IMR-90 (cell line): ENCODE results near the gene SV2C. TPM values are rescaled to one million over a fixed set of nuclear protein-coding genes. Genes with fewer than 3 reads are reported as not detected.

Source experiments
- ATAC-seq: fragments of 200-7000 bp; cut with Tn5 transposase; 2 replicates; pipeline ENCODE4 v1.9.1; 2020; ENCODE audit warnings: low read depth, mild to moderate bottlenecking, moderate library complexity
- BruUV-seq: library from RNA; stranded (reverse); fragments of 400-500 nt; replicated peaks from 2 replicates; lab custom pipeline; 2021; lab: Mats Ljungman, UMichigan
- CTCF ChIA-PET: fragments of 300-600 bp; formaldehyde crosslinking; extraction: SDS; loops from one replicate; lab custom pipeline; 2021; ENCODE audit warnings: antibody characterized with exemption; lab: Yijun Ruan, JAX
- POLR2A ChIA-PET: fragments of 300-600 bp; sonication (Branson Sonifier 250); formaldehyde crosslinking; loops from one replicate; lab custom pipeline; 2022; ENCODE audit warnings: antibody characterized with exemption; ENCODE audit not compliant: unreplicated experiment; lab: Charles Lee
- DNase-seq: peaks from one replicate; pipeline ENCODE4 v3.0.0; 2013
- H2AFZ ChIP-seq: replicated peaks from 2 replicates; pipeline ENCODE3; 2013; ENCODE audit warnings: low read length, mild to moderate bottlenecking; ENCODE audit not compliant: poor library complexity
- H2AK5ac ChIP-seq: 2 replicates; pipeline ENCODE4 v1.6.1; 2013; ENCODE audit warnings: low read depth, low read length, inconsistent platforms
- H2AK9ac ChIP-seq: replicated peaks from 2 replicates; pipeline ENCODE3; 2013; ENCODE audit warnings: mild to moderate bottlenecking, low read depth, low read length, moderate library complexity; ENCODE audit not compliant: poor library complexity
- H2BK120ac ChIP-seq: 2 replicates; pipeline ENCODE4 v1.6.1; 2013; ENCODE audit warnings: low read depth, low read length, inconsistent platforms
- H2BK15ac ChIP-seq: 3 replicates; pipeline ENCODE4 v1.6.1; 2013; ENCODE audit warnings: low read depth, low read length, inconsistent platforms
- H2BK20ac ChIP-seq: 2 replicates; pipeline ENCODE4 v1.6.1; 2013; ENCODE audit warnings: low read depth, mild to moderate bottlenecking, inconsistent platforms, low read length, moderate library complexity
- H2BK5ac ChIP-seq: 2 replicates; pipeline ENCODE4 v1.6.1; 2013; ENCODE audit warnings: mild to moderate bottlenecking, low read depth, low read length, inconsistent platforms; ENCODE audit not compliant: poor library complexity, severe bottlenecking
- H3K14ac ChIP-seq: replicated peaks from 2 replicates; pipeline ENCODE4 v1.6.1; 2013; ENCODE audit warnings: low read depth, low read length, inconsistent platforms
- H3K18ac ChIP-seq: 2 replicates; pipeline ENCODE4 v1.6.1; 2013; ENCODE audit warnings: low read depth, low read length, control low read depth
- H3K23ac ChIP-seq: 2 replicates; pipeline ENCODE4 v1.6.1; 2013; ENCODE audit warnings: low read depth, low read length, inconsistent platforms
- H3K27ac ChIP-seq: 2 replicates; pipeline ENCODE4 v1.5.1; 2013; ENCODE audit warnings: mild to moderate bottlenecking, control low read depth, low read length; ENCODE audit not compliant: insufficient read depth
- H3K27me3 ChIP-seq: 2 replicates; pipeline ENCODE4 v1.6.1; 2013; ENCODE audit warnings: low read length; ENCODE audit not compliant: control insufficient read depth, insufficient read depth
- H3K36me3 ChIP-seq: 2 replicates; pipeline ENCODE4 v1.6.1; 2013; ENCODE audit warnings: low read length, mixed read lengths; ENCODE audit not compliant: control insufficient read depth, insufficient read depth
- H3K4ac ChIP-seq: 2 replicates; pipeline ENCODE4 v1.6.1; 2013; ENCODE audit warnings: low read depth, low read length, inconsistent platforms
- H3K4me1 ChIP-seq: 2 replicates; pipeline ENCODE4 v1.6.1; 2013; ENCODE audit warnings: low read length, mixed read lengths; ENCODE audit not compliant: control insufficient read depth, insufficient read depth
- H3K4me2 ChIP-seq: 2 replicates; pipeline ENCODE4 v1.6.1; 2013; ENCODE audit warnings: low read depth, mild to moderate bottlenecking, control low read depth, low read length, moderate library complexity
- H3K4me3 ChIP-seq: 2 replicates; pipeline ENCODE4 v1.5.1; 2013; ENCODE audit warnings: low read depth, mild to moderate bottlenecking, control low read depth, low read length, moderate library complexity; ENCODE audit not compliant: insufficient read depth
- H3K56ac ChIP-seq: 2 replicates; pipeline ENCODE4 v1.6.1; 2013; ENCODE audit warnings: low read length, inconsistent platforms; ENCODE audit not compliant: insufficient read depth; ENCODE audit errors: extremely low read depth
- H3K79me1 ChIP-seq, 2 experiments: 2 replicates each; pipeline ENCODE4 v1.6.1; 2013; ENCODE audit warnings: low read length in 2 of 2, inconsistent platforms in 1 of 2, low read depth in 1 of 2
- H3K9ac ChIP-seq: 2 replicates; pipeline ENCODE4 v1.6.1; 2013; ENCODE audit warnings: low read depth, low read length, control low read depth
- H3K9me1 ChIP-seq: 2 replicates; pipeline ENCODE4 v1.6.1; 2013; ENCODE audit warnings: low read length, inconsistent platforms; ENCODE audit not compliant: insufficient read depth
- H3K9me3 ChIP-seq: 2 replicates; pipeline ENCODE4 v1.6.1; 2013; ENCODE audit warnings: low read length; ENCODE audit not compliant: control insufficient read depth, insufficient read depth
- H4K20me1 ChIP-seq: 2 replicates; pipeline ENCODE4 v1.6.1; 2013; ENCODE audit warnings: low read length, inconsistent platforms; ENCODE audit not compliant: insufficient read depth
- H4K5ac ChIP-seq: 2 replicates; pipeline ENCODE4 v1.6.1; 2013; ENCODE audit warnings: mild to moderate bottlenecking, low read depth, low read length, control low read depth
- H4K8ac ChIP-seq, 2 experiments: 2 replicates each; pipeline ENCODE4 v1.6.1; 2013; ENCODE audit warnings: low read depth in 2 of 2, low read length in 2 of 2, control low read depth in 1 of 2, inconsistent platforms in 1 of 2
- H4K91ac ChIP-seq: 2 replicates; pipeline ENCODE4 v1.6.1; 2013; ENCODE audit warnings: low read depth, low read length, inconsistent platforms; ENCODE audit not compliant: insufficient read depth
- BHLHE40 ChIP-seq: fragments of 150-350 bp; IDR thresholded peaks from 2 replicates; pipeline ENCODE4 v1.6.1; 2016; ENCODE audit warnings: mild to moderate bottlenecking, low read depth, low read length
- CEBPB ChIP-seq: IDR thresholded peaks from 2 replicates; pipeline ENCODE4 v1.6.1; 2012; ENCODE audit warnings: low read depth, low read length, improper control_type of control experiment
- CHD1 ChIP-seq: IDR thresholded peaks from 2 replicates; pipeline ENCODE4 v1.6.1; 2012; ENCODE audit warnings: low read depth, low read length, improper control_type of control experiment
- FOS ChIP-seq: fragments of 150-350 bp; IDR thresholded peaks from 2 replicates; pipeline ENCODE4 v1.6.1; 2016; ENCODE audit warnings: low read depth, low read length
- MAFK ChIP-seq: IDR thresholded peaks from 2 replicates; pipeline ENCODE4 v1.6.1; 2012; ENCODE audit warnings: low read depth, low read length, improper control_type of control experiment
- MAZ ChIP-seq: IDR thresholded peaks from 2 replicates; pipeline ENCODE4 v1.6.1; 2012; ENCODE audit warnings: low read depth, mild to moderate bottlenecking, low read length, improper control_type of control experiment, moderate library complexity, borderline replicate concordance
- MXI1 ChIP-seq: IDR thresholded peaks from 2 replicates; pipeline ENCODE4 v1.6.1; 2012; ENCODE audit warnings: low read depth, mild to moderate bottlenecking, low read length, moderate library complexity, borderline replicate concordance
- NFE2L2 ChIP-seq: fragments of 150-350 bp; IDR thresholded peaks from 2 replicates; pipeline ENCODE4 v1.6.1; 2016; ENCODE audit warnings: low read depth, mild to moderate bottlenecking, low read length
- RAD21 ChIP-seq: IDR thresholded peaks from 2 replicates; pipeline ENCODE4 v1.6.1; 2012; ENCODE audit warnings: low read length, improper control_type of control experiment
- SMC3 ChIP-seq: fragments of 150-350 bp; IDR thresholded peaks from 2 replicates; pipeline ENCODE4 v1.6.1; 2016; ENCODE audit warnings: low read depth, mild to moderate bottlenecking, antibody characterized with exemption, low read length, moderate library complexity
- USF2 ChIP-seq: fragments of 150-350 bp; IDR thresholded peaks from 2 replicates; pipeline ENCODE4 v1.6.1; 2017; ENCODE audit warnings: mild to moderate bottlenecking, antibody characterized with exemption, low read length, low read depth
- WGBS, 2 experiments: methylation state at CpG; one replicate each; pipeline versions ENCODE4 v1.1.5 to v1.1.7; 2013; ENCODE audit warnings: missing lambda C conversion rate in 2 of 2; ENCODE audit not compliant: insufficient read length in 1 of 2; ENCODE audit errors: extremely low coverage in 2 of 2; 5-methylcytosine and 5-hydroxymethylcytosine counted together
- dilution Hi-C: fragments of 300-500 bp; cut with HindIII; formaldehyde crosslinking; loops from one replicate; pipeline ENCODE4 v1.14.3; 2018; ENCODE audit warnings: low sequenced_read_pairs; ENCODE audit not compliant: unreplicated experiment
- in situ Hi-C: fragments of 300-500 bp; cut with MboI; formaldehyde crosslinking; loops from 3 replicates; pipeline ENCODE4 v1.14.3; 2019; ENCODE audit warnings: low sequenced_read_pairs, inconsistent platforms, mixed read lengths
- intact Hi-C: fragments of 100-400 bp; cut with micrococcal nuclease; formaldehyde crosslinking; loops from 2 replicates; pipeline ENCODE4 v1.10.0; 2022
- polyA plus RNA-seq, 3 experiments: library from polyadenylated mRNA; depleted of rRNA; stranded (reverse); fragments of >200 nt; gene quantifications; 2 replicates each; pipeline ENCODE4 v1.2.3, GENCODE V29; 2012; ENCODE audit warnings: low replicate concordance in 1 of 3
- total RNA-seq: library from RNA; depleted of rRNA; stranded (reverse); fragments of >200 nt; gene quantifications from 2 replicates; pipeline ENCODE4 v1.2.3, GENCODE V29; 2012
- TF ChIP-seq, protein P1 (sequence below): fragments of 150-350 bp; IDR thresholded peaks from 2 replicates; pipeline ENCODE4 v1.6.1; 2016; ENCODE audit warnings: low read depth, mild to moderate bottlenecking, low read length, moderate library complexity, borderline replicate concordance

SV2C gene
- total and polyA plus RNA-seq, 2 of the 4 experiments (the other 2 are of a cell fraction): not detected

DNA sequence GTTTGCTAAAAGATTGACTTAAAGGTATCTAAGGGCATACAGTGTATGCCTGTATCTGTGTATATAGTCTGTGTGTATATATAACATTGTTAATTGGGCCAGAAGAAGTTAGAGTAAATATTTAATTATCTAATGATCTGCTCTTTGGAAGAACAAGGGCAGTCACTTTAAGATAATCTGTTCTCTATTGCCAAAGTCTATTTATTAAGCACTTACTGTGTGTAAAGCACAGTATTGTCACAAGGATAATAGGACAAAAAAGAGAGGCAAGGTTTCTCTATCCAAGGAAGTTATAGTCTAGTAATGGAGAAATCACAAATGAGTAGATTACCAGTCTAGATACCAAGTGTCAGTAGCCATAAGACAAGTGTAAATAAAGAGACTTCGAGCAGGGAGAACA lies 51.5 kb downstream of the SV2C start:
- TF ChIP-seq MXI1: no peak
- TF ChIP-seq SMC3: no peak
- TF ChIP-seq CEBPB: no peak
- TF ChIP-seq USF2: no peak
- TF ChIP-seq, protein P1, sequence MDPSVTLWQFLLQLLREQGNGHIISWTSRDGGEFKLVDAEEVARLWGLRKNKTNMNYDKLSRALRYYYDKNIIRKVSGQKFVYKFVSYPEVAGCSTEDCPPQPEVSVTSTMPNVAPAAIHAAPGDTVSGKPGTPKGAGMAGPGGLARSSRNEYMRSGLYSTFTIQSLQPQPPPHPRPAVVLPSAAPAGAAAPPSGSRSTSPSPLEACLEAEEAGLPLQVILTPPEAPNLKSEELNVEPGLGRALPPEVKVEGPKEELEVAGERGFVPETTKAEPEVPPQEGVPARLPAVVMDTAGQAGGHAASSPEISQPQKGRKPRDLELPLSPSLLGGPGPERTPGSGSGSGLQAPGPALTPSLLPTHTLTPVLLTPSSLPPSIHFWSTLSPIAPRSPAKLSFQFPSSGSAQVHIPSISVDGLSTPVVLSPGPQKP: no peak
- no peak for TF ChIP-seq FOS
- no peak for TF ChIP-seq MAFK
- TF ChIP-seq NFE2L2: no peak
- TF ChIP-seq MAZ: no peak
- TF ChIP-seq BHLHE40: no peak
- no peak for TF ChIP-seq RAD21
- TF ChIP-seq CHD1: no peak
- in situ Hi-C loops (no loop called here), intact Hi-C loops (no loop called here), dilution Hi-C loops (no loop called here)
- no peak overlapping the region for H3K27ac ChIP-seq
- H3K9me3 ChIP-seq: no peaks in the 10 kb centered on the region
- no peak overlapping the region for H2AK5ac ChIP-seq
- H3K79me1 ChIP-seq: no peaks in the 10 kb centered on the region
- H3K9me1 ChIP-seq: no peaks in the 10 kb centered on the region
- H4K91ac ChIP-seq: no peak overlapping the region
- no peak overlapping the region for H2AK9ac ChIP-seq
- no peak overlapping the region for H3K18ac ChIP-seq
- no peak overlapping the region for H4K5ac ChIP-seq
- H3K23ac ChIP-seq: no peak overlapping the region
- H3K4me1 ChIP-seq: no peaks in the 10 kb centered on the region
- H3K9ac ChIP-seq: no peak overlapping the region
- H3K14ac ChIP-seq: no peak overlapping the region
- no peak overlapping the region for H4K8ac ChIP-seq
- ChIA-PET CTCF (no interaction called here), POLR2A (no interaction called here)
- no peak overlapping the region for H2BK15ac ChIP-seq
- H2BK5ac ChIP-seq: no peak overlapping the region
- WGBS, 2 experiments: no CpG with 5 or more reads among the region's 1 CpG
- no peaks in the 10 kb centered on the region for H3K36me3 ChIP-seq
- no TSS peak for BruUV-seq
- DNase-seq: no peak
- no peak overlapping the region for H3K4me3 ChIP-seq
- H3K4ac ChIP-seq: no peak overlapping the region
- no peak for ATAC-seq
- no peak overlapping the region for H2BK20ac ChIP-seq
- no peaks in the 10 kb centered on the region for H3K27me3 ChIP-seq
- no peak overlapping the region for H3K4me2 ChIP-seq
- H4K20me1 ChIP-seq: no peaks in the 10 kb centered on the region
- H2BK120ac ChIP-seq: no peak overlapping the region
- H3K56ac ChIP-seq: no peak overlapping the region
- H2AFZ ChIP-seq: no peak overlapping the region
